Mesenteric fat pad (tissue), 1 donor: ENCODE data around the gene FOXP2. TPM values are rescaled to one million over a fixed set of nuclear protein-coding genes. Genes with fewer than 3 reads are reported as not detected.

Experiments used
- DNase-seq: peaks from one replicate; pipeline ENCODE4 v3.0.0-alpha.2; 2020; ENCODE audit warnings: low spot score
- total RNA-seq: library from RNA; stranded (reverse); fragmentation: NEBNext Ultra II Directional; extraction: Animal tissue kit (Norgen Biotek cat#: 25700); gene quantifications from one replicate; pipeline ENCODE4 v1.2.1, GENCODE V29; 2021
- donor health status: DM: yes; HTN: yes; CAD: no.

The FOXP2 gene
- total RNA-seq, 1 donor from 2014 or later, result 7.9 TPM

GRCh38 chr7:114652041-114652440 lies 237.4 kb downstream of the FOXP2 start:
- DNase-seq, result no peak

- no peak for DNase-seq
Observed at GRCh38 chr7:114653364-114654088, 238.9 kb downstream of the FOXP2 start.

GRCh38 chr7:114656466-114656865 lies 241.9 kb downstream of the FOXP2 start:
- no peak for DNase-seq

- DNase-seq, result no peak
Observed at GRCh38 chr7:114657279-114657678, 242.7 kb downstream of the FOXP2 start.

GRCh38 chr7:114658216-114658615 lies 243.6 kb downstream of the FOXP2 start:
- DNase-seq, result no peak

- no peak for DNase-seq
Observed at GRCh38 chr7:114659409-114660125, 245.0 kb downstream of the FOXP2 start.

- no peak for DNase-seq
Observed at GRCh38 chr7:114660126-114660486, 245.5 kb downstream of the FOXP2 start.

- DNase-seq, result no peak
Observed at GRCh38 chr7:114660753-114661152, 246.1 kb downstream of the FOXP2 start.

- no peak for DNase-seq
Observed at GRCh38 chr7:114662002-114662677, 247.5 kb downstream of the FOXP2 start.

GRCh38 chr7:114663502-114663901 lies 248.9 kb downstream of the FOXP2 start:
- no peak for DNase-seq

- DNase-seq, result no peak
Observed at GRCh38 chr7:114670676-114671075, 256.1 kb downstream of the FOXP2 start.

- no peak for DNase-seq
Observed at GRCh38 chr7:114671563-114672123, 257.0 kb downstream of the FOXP2 start.

- no peak for DNase-seq
Observed at GRCh38 chr7:114678116-114678515, 263.5 kb downstream of the FOXP2 start.

GRCh38 chr7:114687238-114687637 lies 272.6 kb downstream of the FOXP2 start:
- no peak for DNase-seq

- DNase-seq, result no peak
Observed at GRCh38 chr7:114688443-114689055, 273.9 kb downstream of the FOXP2 start.

- no peak for DNase-seq
Observed at GRCh38 chr7:114689406-114689805, 274.8 kb downstream of the FOXP2 start.

- DNase-seq, result no peak
Observed at GRCh38 chr7:114691605-114692004, 277.0 kb downstream of the FOXP2 start.

GRCh38 chr7:114695182-114695581 lies 280.6 kb downstream of the FOXP2 start:
- DNase-seq, result no peak

GRCh38 chr7:114700247-114700928 lies 285.8 kb downstream of the FOXP2 start:
- no peak for DNase-seq

GRCh38 chr7:114703677-114704076 lies 289.1 kb downstream of the FOXP2 start:
- no peak for DNase-seq

- no peak for DNase-seq
Observed at GRCh38 chr7:114708646-114709045, 294.0 kb downstream of the FOXP2 start.
